Measurements from ENCODE around the gene CD300LD.

CD300LD gene

DNA sequence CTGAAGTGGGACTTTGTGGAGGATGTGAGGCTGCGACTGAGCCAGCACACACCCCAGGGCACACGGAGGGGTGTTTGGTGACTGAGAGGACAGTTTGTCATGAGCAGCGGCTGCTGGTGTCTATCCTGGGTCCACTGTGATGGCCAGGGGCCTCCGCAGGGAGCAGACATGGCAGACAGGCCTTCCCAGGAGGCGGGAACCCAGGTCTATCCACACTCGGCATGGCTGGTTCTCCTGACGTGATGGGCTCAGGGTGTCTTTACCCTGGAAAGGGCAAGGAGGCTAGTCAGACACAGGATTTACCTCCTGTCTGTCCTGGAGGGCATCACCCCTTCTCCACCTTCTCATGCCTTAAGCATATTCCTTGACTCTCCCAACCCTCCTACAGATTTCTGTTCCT is 45.5 kb downstream of the CD300LD start (continued):
- TF ChIP-seq, protein P1, sequence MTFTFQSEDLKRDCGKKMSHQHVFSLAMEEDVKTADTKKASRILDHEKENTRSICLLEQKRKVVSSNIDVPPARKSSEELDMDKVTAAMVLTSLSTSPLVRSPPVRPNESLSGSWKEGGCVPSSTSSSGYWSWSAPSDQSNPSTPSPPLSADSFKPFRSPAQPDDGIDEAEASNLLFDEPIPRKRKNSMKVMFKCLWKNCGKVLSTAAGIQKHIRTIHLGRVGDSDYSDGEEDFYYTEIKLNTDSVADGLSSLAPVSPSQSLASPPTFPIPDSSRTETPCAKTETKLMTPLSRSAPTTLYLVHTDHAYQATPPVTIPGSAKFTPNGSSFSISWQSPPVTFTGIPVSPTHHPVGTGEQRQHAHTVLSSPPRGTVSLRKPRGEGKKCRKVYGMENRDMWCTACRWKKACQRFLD (tag by site-specific recombination; IDR thresholded peaks at IDR 0.05), result no peak
- TF ChIP-seq, protein P2, sequence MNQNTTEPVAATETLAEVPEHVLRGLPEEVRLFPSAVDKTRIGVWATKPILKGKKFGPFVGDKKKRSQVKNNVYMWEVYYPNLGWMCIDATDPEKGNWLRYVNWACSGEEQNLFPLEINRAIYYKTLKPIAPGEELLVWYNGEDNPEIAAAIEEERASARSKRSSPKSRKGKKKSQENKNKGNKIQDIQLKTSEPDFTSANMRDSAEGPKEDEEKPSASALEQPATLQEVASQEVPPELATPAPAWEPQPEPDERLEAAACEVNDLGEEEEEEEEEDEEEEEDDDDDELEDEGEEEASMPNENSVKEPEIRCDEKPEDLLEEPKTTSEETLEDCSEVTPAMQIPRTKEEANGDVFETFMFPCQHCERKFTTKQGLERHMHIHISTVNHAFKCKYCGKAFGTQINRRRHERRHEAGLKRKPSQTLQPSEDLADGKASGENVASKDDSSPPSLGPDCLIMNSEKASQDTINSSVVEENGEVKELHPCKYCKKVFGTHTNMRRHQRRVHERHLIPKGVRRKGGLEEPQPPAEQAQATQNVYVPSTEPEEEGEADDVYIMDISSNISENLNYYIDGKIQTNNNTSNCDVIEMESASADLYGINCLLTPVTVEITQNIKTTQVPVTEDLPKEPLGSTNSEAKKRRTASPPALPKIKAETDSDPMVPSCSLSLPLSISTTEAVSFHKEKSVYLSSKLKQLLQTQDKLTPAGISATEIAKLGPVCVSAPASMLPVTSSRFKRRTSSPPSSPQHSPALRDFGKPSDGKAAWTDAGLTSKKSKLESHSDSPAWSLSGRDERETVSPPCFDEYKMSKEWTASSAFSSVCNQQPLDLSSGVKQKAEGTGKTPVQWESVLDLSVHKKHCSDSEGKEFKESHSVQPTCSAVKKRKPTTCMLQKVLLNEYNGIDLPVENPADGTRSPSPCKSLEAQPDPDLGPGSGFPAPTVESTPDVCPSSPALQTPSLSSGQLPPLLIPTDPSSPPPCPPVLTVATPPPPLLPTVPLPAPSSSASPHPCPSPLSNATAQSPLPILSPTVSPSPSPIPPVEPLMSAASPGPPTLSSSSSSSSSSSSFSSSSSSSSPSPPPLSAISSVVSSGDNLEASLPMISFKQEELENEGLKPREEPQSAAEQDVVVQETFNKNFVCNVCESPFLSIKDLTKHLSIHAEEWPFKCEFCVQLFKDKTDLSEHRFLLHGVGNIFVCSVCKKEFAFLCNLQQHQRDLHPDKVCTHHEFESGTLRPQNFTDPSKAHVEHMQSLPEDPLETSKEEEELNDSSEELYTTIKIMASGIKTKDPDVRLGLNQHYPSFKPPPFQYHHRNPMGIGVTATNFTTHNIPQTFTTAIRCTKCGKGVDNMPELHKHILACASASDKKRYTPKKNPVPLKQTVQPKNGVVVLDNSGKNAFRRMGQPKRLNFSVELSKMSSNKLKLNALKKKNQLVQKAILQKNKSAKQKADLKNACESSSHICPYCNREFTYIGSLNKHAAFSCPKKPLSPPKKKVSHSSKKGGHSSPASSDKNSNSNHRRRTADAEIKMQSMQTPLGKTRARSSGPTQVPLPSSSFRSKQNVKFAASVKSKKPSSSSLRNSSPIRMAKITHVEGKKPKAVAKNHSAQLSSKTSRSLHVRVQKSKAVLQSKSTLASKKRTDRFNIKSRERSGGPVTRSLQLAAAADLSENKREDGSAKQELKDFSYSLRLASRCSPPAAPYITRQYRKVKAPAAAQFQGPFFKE (tag by site-specific recombination; IDR thresholded peaks at IDR 0.05; ENCODE audit: borderline replicate concordance), result no peak
- TF ChIP-seq ZNF223 (tag by site-specific recombination; IDR thresholded peaks at IDR 0.05), result no peak

DNA sequence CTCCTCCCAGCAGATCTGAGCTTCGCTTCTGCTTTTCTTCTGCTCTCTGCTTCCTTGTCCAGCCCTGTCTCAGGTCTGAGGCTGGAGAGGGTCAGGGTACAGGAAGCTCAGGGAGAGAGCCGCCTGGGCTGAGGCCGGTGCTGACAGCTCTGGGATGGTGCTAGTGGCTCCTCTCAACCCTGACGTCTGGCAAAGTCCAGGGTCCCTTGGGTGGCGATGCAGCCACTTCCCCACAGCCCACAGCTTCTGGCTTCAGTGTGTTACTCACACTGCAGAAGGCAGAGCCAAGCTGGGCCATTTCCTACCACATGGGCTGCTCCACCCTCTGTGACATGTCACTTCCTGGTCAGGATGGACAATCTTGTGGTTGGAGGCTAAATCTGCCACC is 46.2 kb downstream of the CD300LD start, which contains the start of gene CD300C:
CD300C (minus strand) TSS at position 273 of the 388 bp plus-strand sequence. CDS start 333 bp downstream, outside the sequence.
- H3K9me3 ChIP-seq (ENCODE audit: control insufficient read depth, insufficient read depth, low read depth, low read length), result no peaks in the 10 kb centered on the region
- H3K4me1 ChIP-seq (ENCODE audit: control insufficient read depth, insufficient read depth, low read length), result no peaks in the 10 kb centered on the region
- TF ChIP-seq HOXD13 (CRISPR knock-in tag; IDR thresholded peaks at IDR 0.05; ENCODE audit: borderline replicate concordance), result no peak
- CTCF ChIA-PET, result interaction anchor here (0.6 to 0.7 kb wide), 4 partner anchors 10 to 314 kb away, joined by 3 to 7 read pairs (median 4); no protein-coding TSS in a partner anchor
- POLR2A ChIA-PET, result no interaction called here
- no peaks in the 10 kb centered on the region for H3K36me3 ChIP-seq (ENCODE audit: control insufficient read depth in 2 of 2, insufficient read depth in 1 of 2, low read length in 2 of 2)
- H3K27ac ChIP-seq (ENCODE audit: extremely low read depth, low read depth, low read length), result no peak within 1 kb of the TSS
- no peak within 1 kb of the TSS for H3K4me3 ChIP-seq (ENCODE audit: low read depth, low read length)

DNA sequence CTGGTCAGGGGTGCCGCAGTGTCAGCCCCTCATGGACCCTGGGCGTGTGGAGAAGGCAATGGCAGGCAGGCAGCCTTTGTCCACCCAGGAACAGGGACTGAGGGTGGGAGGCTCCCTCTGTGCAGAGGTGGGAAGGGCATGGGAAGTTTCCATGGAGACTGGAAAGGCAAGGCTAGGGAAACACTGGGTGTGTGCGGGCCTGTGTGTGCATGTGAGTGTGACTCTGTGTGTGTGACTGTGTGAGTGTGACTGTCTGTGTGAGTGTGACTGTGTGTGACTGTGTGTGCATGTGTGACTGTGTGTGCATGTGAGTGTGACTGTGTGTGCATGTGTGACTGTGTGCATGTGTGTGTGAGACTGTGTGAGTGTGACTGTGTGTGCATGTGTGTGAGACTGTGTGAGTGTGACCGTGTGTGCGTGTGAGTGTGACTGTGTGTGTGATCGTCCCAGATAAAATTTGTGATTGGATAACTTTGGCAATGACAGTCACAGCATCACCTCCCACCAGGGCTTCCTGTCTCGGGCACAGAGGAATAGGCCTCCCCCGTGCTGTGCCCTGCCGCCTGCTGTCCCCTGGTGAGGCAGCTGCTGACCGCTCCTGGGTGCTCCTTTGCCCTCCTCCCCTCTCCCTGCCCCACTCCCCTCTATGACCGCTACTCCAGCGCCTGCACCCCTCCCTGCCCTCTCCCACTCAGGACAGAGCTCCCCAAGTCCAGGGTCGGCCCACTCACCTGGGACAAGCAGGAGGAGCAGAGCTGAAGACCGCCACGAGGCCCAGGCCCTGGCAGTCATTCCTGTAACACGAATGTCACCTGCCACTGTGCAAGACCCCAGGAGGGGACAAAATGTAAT is 46.9 kb downstream of the CD300LD start:
- Histone ChIP-seq H3K4me3 (ENCODE audit: low read depth, low read length) (no peak overlapping the region), H3K9me3 (ENCODE audit: control insufficient read depth, insufficient read depth, low read depth, low read length) (no peaks in the 10 kb centered on the region), H3K36me3 (ENCODE audit: control insufficient read depth in 2 of 2, insufficient read depth in 1 of 2, low read length in 2 of 2) (no peaks in the 10 kb centered on the region), H3K4me1 (ENCODE audit: control insufficient read depth, insufficient read depth, low read length) (no peaks in the 10 kb centered on the region), H3K27ac (ENCODE audit: extremely low read depth, low read depth, low read length) (no peak overlapping the region)
- ChIA-PET CTCF (interaction anchor here (0.6 to 0.7 kb wide), 3 partner anchors 15 to 314 kb away, joined by 4 to 7 read pairs (median 5); no protein-coding TSS in a partner anchor), POLR2A (no interaction called here)
- TF ChIP-seq, protein P3, sequence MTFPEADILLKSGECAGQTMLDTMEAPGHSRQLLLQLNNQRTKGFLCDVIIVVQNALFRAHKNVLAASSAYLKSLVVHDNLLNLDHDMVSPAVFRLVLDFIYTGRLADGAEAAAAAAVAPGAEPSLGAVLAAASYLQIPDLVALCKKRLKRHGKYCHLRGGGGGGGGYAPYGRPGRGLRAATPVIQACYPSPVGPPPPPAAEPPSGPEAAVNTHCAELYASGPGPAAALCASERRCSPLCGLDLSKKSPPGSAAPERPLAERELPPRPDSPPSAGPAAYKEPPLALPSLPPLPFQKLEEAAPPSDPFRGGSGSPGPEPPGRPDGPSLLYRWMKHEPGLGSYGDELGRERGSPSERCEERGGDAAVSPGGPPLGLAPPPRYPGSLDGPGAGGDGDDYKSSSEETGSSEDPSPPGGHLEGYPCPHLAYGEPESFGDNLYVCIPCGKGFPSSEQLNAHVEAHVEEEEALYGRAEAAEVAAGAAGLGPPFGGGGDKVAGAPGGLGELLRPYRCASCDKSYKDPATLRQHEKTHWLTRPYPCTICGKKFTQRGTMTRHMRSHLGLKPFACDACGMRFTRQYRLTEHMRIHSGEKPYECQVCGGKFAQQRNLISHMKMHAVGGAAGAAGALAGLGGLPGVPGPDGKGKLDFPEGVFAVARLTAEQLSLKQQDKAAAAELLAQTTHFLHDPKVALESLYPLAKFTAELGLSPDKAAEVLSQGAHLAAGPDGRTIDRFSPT (tag by site-specific recombination; IDR thresholded peaks at IDR 0.05), result no peak
- TF ChIP-seq OVOL3 (tag by site-specific recombination; IDR thresholded peaks at IDR 0.05) (no peak), ZNF2 (tag by site-specific recombination; IDR thresholded peaks at IDR 0.05) (no peak), ZFHX2 (tag by site-specific recombination; conservative IDR thresholded peaks at IDR 0.05) (no peak), ZNF133 (tag by site-specific recombination; IDR thresholded peaks at IDR 0.05) (no peak), GLI4 (tag by site-specific recombination; IDR thresholded peaks at IDR 0.05) (0 out of 2 replicates have a peak, but pooled peaks have one; percentile 35), KLF16 (tag by site-specific recombination; IDR thresholded peaks at IDR 0.05) (no peak)
- TF ChIP-seq, protein P4, sequence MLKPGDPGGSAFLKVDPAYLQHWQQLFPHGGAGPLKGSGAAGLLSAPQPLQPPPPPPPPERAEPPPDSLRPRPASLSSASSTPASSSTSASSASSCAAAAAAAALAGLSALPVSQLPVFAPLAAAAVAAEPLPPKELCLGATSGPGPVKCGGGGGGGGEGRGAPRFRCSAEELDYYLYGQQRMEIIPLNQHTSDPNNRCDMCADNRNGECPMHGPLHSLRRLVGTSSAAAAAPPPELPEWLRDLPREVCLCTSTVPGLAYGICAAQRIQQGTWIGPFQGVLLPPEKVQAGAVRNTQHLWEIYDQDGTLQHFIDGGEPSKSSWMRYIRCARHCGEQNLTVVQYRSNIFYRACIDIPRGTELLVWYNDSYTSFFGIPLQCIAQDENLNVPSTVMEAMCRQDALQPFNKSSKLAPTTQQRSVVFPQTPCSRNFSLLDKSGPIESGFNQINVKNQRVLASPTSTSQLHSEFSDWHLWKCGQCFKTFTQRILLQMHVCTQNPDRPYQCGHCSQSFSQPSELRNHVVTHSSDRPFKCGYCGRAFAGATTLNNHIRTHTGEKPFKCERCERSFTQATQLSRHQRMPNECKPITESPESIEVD (tag by site-specific recombination; IDR thresholded peaks at IDR 0.05), result no peak
- TF ChIP-seq, protein P5, sequence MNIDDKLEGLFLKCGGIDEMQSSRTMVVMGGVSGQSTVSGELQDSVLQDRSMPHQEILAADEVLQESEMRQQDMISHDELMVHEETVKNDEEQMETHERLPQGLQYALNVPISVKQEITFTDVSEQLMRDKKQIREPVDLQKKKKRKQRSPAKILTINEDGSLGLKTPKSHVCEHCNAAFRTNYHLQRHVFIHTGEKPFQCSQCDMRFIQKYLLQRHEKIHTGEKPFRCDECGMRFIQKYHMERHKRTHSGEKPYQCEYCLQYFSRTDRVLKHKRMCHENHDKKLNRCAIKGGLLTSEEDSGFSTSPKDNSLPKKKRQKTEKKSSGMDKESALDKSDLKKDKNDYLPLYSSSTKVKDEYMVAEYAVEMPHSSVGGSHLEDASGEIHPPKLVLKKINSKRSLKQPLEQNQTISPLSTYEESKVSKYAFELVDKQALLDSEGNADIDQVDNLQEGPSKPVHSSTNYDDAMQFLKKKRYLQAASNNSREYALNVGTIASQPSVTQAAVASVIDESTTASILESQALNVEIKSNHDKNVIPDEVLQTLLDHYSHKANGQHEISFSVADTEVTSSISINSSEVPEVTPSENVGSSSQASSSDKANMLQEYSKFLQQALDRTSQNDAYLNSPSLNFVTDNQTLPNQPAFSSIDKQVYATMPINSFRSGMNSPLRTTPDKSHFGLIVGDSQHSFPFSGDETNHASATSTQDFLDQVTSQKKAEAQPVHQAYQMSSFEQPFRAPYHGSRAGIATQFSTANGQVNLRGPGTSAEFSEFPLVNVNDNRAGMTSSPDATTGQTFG (tag by site-specific recombination; IDR thresholded peaks at IDR 0.05; ENCODE audit: borderline replicate concordance), result 0 out of 2 replicates have a peak, but pooled peaks have one; percentile 16
- TF ChIP-seq, protein P6, sequence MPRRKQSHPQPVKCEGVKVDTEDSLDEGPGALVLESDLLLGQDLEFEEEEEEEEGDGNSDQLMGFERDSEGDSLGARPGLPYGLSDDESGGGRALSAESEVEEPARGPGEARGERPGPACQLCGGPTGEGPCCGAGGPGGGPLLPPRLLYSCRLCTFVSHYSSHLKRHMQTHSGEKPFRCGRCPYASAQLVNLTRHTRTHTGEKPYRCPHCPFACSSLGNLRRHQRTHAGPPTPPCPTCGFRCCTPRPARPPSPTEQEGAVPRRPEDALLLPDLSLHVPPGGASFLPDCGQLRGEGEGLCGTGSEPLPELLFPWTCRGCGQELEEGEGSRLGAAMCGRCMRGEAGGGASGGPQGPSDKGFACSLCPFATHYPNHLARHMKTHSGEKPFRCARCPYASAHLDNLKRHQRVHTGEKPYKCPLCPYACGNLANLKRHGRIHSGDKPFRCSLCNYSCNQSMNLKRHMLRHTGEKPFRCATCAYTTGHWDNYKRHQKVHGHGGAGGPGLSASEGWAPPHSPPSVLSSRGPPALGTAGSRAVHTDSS (tag by site-specific recombination; IDR thresholded peaks at IDR 0.05), result no peak

Measured in HEK293 (cell line).